Measurements from ENCODE around the gene TBCB.

- no peak for TF ChIP-seq ZFP3 (CRISPR knock-in tag; IDR thresholded peaks at IDR 0.05)
- no peak for TF ChIP-seq ARNTL (CRISPR knock-in tag; IDR thresholded peaks at IDR 0.05; ENCODE audit: borderline replicate concordance, low read depth)
- no peak for TF ChIP-seq POU6F1 (CRISPR knock-in tag; IDR thresholded peaks at IDR 0.05; ENCODE audit: borderline replicate concordance, low read depth)
- TF ChIP-seq PATZ1 (CRISPR knock-in tag; IDR thresholded peaks at IDR 0.05; ENCODE audit: borderline replicate concordance), result no peak
Observed at GRCh38 chr19:36100476-36100875, 14.8 kb upstream of the TBCB start.
